GM12874 (cell line): ENCODE measurements around the gene RAI2.

Experiments used
- CTCF ChIP-seq: IDR thresholded peaks from 2 replicates; pipeline ENCODE4 v1.5.1; 2011; ENCODE audit warnings: low read depth, mild to moderate bottlenecking, control low read depth, low read length, moderate library complexity; ENCODE audit not compliant: insufficient read depth

Gene RAI2

GRCh38 chrX:17844236-17844635 lies 16.9 kb downstream of the RAI2 start:
- TF ChIP-seq CTCF, result no peak

GRCh38 chrX:17842769-17843525 lies 18.2 kb downstream of the RAI2 start:
- TF ChIP-seq CTCF, result no peak

- TF ChIP-seq CTCF, result no peak
Observed at GRCh38 chrX:17839269-17839668, 21.8 kb downstream of the RAI2 start.

- no peak for TF ChIP-seq CTCF
Observed at GRCh38 chrX:17836830-17837229, 24.3 kb downstream of the RAI2 start.

GRCh38 chrX:17833954-17834353 lies 27.1 kb downstream of the RAI2 start:
- no peak for TF ChIP-seq CTCF

GRCh38 chrX:17831255-17831654 lies 29.8 kb downstream of the RAI2 start:
- no peak for TF ChIP-seq CTCF

- no peak for TF ChIP-seq CTCF
Observed at GRCh38 chrX:17830211-17830610, 30.9 kb downstream of the RAI2 start.
